ENCODE data around the gene ZNF273. TPM values are rescaled to one million over a fixed set of nuclear protein-coding genes. Genes with fewer than 3 reads are reported as not detected.
"Not testable (repeated sequence)": the region's sequence is repeated elsewhere in the genome, so short reads cannot be mapped to it uniquely, and the experiment has no call there.

Gene ZNF273
- total RNA-seq, 1 donor from 2014 or later, result 2.6 TPM

DNA sequence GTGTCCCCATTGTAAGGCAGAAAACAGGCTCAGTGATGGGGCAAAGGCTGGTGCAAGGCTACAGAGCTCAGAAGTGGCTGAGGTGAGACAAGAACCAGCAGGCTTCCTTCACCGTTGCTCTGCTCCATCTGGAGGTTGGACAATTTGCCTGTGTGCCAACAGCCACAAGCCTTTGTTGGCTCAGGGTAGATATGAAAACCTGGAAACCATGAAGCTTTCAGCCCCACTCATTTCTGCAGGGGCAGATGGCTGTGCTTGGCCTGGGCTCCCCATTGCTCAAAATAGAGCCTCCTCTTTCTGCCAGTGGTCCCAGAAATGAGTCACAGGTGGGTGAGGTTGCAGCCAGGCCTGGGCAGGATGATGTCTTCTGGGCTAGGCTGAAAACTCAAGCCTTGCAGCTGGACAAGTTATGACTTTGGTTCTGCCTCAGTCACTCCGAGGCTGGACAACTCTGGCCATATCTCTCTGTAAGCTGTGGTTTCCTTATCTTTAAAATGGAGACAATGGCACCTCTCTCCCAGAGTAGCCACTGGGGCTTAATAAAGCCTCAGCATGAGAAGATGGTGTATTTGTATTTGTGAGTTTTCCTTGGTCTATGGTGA lies 12.2 kb upstream of the ZNF273 start:
- H3K27me3 ChIP-seq (ENCODE audit: control insufficient read depth, insufficient read depth, low read length), result peaks cover 4% of the 10 kb centered on the region
- no peaks in the 10 kb centered on the region for H3K36me3 ChIP-seq (ENCODE audit: control insufficient read depth, insufficient read depth, low read length)
- H3K4me3 ChIP-seq (ENCODE audit: low read depth, low read length), result no peak overlapping the region
- FAIRE-seq (no peak), DNase-seq (ENCODE audit: low read depth) (peak; percentile 41)
- no peak for TF ChIP-seq CTCF (IDR thresholded peaks at IDR 0.05; ENCODE audit: insufficient read depth, low read length, severe bottlenecking)

DNA sequence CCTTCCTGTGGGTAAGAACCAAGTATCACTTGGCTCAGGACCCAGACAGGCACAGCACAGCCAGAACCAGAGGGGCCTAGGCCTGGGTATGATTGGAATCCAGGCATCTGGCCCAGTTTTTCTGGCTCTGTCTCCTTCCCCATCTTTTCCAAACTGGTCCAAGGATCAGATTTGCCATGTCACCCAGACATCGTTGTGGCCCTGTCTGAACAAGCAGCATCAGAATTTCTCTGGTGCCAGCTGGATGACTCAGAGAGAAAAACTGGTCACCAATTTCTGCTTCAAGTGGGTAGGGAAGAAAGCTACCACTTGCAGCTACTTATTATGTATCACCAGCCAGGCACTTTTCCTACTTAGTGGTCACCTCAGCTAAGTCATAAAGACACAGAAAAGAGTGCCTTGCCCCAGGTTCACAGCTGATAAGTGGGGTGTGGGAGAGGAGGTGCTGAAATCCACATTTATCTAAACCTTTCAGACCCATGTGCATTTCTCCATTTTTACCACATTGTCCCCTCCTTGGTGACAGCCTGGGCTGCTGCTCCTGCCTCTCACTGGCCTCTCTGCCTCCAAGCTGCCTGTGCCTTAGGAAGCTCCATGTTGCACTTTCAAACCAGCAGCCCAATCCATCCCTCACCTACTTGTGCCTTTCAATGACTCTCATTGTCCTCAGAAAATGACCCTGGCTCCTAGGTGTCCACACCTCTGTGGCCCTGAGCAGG lies 11.6 kb upstream of the ZNF273 start:
- DNase-seq (ENCODE audit: low read depth) (peak; percentile 67), FAIRE-seq (peak; percentile 52)
- not testable (repeated sequence) for H3K4me3 ChIP-seq (ENCODE audit: low read depth, low read length); H3K36me3 ChIP-seq (ENCODE audit: control insufficient read depth, insufficient read depth, low read length); H3K27me3 ChIP-seq (ENCODE audit: control insufficient read depth, insufficient read depth, low read length)

- DNase-seq (ENCODE audit: low read depth) (no peak), FAIRE-seq (no peak)
- TF ChIP-seq CTCF (IDR thresholded peaks at IDR 0.05; ENCODE audit: insufficient read depth, low read length, severe bottlenecking), result no peak
- Histone ChIP-seq H3K36me3 (ENCODE audit: control insufficient read depth, insufficient read depth, low read length) (no peaks in the 10 kb centered on the region), H3K4me3 (ENCODE audit: low read depth, low read length) (no peak overlapping the region), H3K27me3 (ENCODE audit: control insufficient read depth, insufficient read depth, low read length) (peaks cover 4% of the 10 kb centered on the region)
Measured at GRCh38 chr7:64892116-64892515, 11.0 kb upstream of the ZNF273 start.

DNA sequence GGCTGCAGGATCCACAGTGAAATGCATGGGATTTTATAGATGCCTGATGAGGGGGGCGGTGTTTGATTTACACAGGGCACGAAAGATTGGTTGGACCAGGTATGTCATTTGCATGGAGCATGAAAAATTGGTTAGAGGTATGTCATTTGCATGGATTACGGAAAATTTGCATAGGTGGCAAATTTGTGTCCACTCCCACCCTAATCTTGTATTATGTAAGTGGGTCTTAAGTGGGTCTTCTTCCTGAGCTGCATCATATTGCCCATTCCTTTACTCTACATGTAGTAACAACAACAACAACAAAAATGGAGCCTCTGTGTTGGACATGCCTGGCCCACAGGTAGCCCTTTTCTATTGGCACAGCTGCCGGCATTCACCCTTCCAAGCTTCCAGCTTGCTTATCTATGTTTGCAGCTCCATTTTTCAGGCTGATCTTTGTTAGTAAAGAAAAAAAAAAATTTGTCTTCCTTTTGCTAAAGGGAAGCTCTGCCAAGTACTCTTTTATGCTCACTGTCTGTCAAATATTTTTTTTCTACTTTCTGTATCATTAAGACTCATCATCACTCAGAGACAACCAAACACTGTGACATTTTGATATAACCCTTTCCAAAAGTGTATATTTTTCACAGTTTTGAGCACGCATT lies 10.3 kb upstream of the ZNF273 start:
- Histone ChIP-seq H3K4me3 (ENCODE audit: low read depth, low read length) (no peak overlapping the region), H3K27me3 (ENCODE audit: control insufficient read depth, insufficient read depth, low read length) (peaks cover 4% of the 10 kb centered on the region), H3K36me3 (ENCODE audit: control insufficient read depth, insufficient read depth, low read length) (no peaks in the 10 kb centered on the region)
- FAIRE-seq, result no peak
- TF ChIP-seq CTCF (IDR thresholded peaks at IDR 0.05; ENCODE audit: insufficient read depth, low read length, severe bottlenecking), result no peak
- DNase-seq (ENCODE audit: low read depth), result no peak

DNA sequence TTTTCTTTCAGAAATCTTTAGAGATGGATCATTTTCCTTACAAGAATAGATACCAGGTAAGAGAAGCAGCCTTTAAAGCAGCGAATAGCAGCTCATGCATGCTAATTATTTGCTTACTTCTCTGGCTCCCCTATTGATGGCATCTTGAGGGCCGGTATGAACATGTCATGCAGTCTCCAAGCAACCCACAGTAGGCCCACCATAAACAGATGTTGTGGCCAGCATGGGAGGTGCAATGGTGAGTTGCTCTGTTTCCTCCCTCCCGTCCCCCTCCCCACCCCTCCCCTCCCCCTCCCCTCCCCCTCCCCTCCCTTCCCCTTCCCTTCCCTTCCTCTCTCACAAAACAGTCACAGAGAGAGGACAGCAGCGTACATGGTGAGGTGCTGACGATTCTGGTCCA lies 9.7 kb upstream of the ZNF273 start:
- Histone ChIP-seq H3K27me3 (ENCODE audit: control insufficient read depth, insufficient read depth, low read length) (peaks cover 2% of the 10 kb centered on the region), H3K36me3 (ENCODE audit: control insufficient read depth, insufficient read depth, low read length) (no peaks in the 10 kb centered on the region), H3K4me3 (ENCODE audit: low read depth, low read length) (no peak overlapping the region)
- TF ChIP-seq CTCF (IDR thresholded peaks at IDR 0.05; ENCODE audit: insufficient read depth, low read length, severe bottlenecking), result no peak
- DNase-seq (ENCODE audit: low read depth) (no peak), FAIRE-seq (no peak)

- not testable (repeated sequence) for H3K36me3 ChIP-seq (ENCODE audit: control insufficient read depth, insufficient read depth, low read length); H3K27me3 ChIP-seq (ENCODE audit: control insufficient read depth, insufficient read depth, low read length); FAIRE-seq; H3K4me3 ChIP-seq (ENCODE audit: low read depth, low read length); DNase-seq (ENCODE audit: low read depth)
Measured at GRCh38 chr7:64902461-64902805, 640 bp upstream of the ZNF273 start.
